ENCODE measurements around the gene XRN2.
A peak's percentile ranks its signal among the peaks of the same experiment; 100 is the strongest.

XRN2 gene

GRCh38 chr20:21391972-21392352 is 88.8 kb downstream of the XRN2 start:
- no peak overlapping the region for H3K4me3 ChIP-seq (ENCODE audit: low read depth, low read length)

GRCh38 chr20:21393166-21393565 is 90.0 kb downstream of the XRN2 start:
- H3K4me3 ChIP-seq (ENCODE audit: low read depth, low read length) = no peak overlapping the region
- TF ChIP-seq, protein P1, sequence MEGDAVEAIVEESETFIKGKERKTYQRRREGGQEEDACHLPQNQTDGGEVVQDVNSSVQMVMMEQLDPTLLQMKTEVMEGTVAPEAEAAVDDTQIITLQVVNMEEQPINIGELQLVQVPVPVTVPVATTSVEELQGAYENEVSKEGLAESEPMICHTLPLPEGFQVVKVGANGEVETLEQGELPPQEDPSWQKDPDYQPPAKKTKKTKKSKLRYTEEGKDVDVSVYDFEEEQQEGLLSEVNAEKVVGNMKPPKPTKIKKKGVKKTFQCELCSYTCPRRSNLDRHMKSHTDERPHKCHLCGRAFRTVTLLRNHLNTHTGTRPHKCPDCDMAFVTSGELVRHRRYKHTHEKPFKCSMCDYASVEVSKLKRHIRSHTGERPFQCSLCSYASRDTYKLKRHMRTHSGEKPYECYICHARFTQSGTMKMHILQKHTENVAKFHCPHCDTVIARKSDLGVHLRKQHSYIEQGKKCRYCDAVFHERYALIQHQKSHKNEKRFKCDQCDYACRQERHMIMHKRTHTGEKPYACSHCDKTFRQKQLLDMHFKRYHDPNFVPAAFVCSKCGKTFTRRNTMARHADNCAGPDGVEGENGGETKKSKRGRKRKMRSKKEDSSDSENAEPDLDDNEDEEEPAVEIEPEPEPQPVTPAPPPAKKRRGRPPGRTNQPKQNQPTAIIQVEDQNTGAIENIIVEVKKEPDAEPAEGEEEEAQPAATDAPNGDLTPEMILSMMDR (IDR thresholded peaks at IDR 0.05; ENCODE audit: borderline replicate concordance, insufficient read depth, low read depth, low read length) = no peak

More at GRCh38 chr20:21391972-21392352, 88.8 kb downstream of the XRN2 start:
- TF ChIP-seq, protein P1 (IDR thresholded peaks at IDR 0.05; ENCODE audit: borderline replicate concordance, insufficient read depth, low read depth, low read length) = no peak

DNA sequence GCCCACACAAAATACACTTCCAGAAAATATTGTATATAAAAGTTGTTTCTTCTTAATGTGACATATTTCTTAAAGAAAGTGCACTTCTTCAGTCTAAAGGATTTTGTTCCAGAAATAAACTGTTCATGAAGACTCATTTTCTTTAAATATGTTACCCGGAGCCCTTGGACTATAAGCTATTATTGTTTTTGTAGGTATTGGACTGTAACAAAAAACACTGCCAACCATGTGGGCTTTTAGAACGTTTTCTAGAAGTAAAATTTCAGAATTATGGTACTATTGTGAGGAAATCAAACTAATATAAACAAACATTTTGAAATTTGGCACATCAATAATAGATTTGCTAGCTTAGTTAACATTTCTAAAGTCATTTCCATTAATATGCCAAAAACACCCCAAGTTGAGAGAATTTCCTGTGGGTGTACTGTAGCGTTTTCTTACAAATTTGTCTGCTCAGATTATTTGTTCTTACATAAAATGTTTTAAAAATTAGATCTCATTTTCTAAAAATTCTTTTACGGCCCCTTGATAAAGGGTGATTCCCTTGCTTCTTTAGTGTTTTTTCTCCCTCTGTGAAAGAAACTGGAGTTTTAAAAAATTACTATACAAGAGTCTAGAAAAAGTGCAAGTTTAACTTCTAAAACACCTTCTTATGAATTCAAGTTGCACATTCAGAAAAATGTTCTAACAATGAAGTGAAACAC is 90.8 kb downstream of the XRN2 start:
- no peak overlapping the region for H3K4me3 ChIP-seq (ENCODE audit: low read depth, low read length)
- TF ChIP-seq, protein P1 (IDR thresholded peaks at IDR 0.05; ENCODE audit: borderline replicate concordance, insufficient read depth, low read depth, low read length) = no peak

- H3K4me3 ChIP-seq (ENCODE audit: low read depth, low read length) = no peak overlapping the region
- TF ChIP-seq, protein P1 (IDR thresholded peaks at IDR 0.05; ENCODE audit: borderline replicate concordance, insufficient read depth, low read depth, low read length) = no peak
Measured at GRCh38 chr20:21394551-21394950, 91.4 kb downstream of the XRN2 start.

DNA sequence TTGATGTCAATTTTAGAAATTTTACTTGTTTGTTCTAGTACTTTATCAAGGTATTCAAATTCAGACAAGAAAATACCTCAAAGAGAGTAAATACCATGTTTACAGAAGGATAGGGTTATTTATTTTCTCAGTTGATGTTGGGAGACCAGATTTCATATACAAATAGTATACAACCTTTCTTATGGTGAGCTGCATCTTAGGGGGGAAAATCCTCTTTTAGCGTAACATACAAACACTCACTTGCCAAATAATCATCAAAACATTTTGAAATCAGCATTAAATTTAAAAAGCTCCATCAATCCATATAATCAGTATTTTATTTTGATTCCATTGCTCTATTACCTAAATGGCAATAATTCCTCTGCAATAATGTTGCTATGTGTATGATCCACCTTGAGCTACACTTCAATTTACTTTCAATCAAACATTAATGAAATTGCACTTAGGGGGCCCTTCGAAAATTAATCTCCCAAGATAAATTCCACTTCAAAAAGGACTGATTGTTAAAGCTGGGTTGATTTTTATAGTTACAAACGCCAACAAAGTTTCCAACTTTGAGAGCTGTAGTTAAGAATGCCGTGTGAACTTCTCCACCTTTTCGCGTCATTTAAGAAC is 92.0 kb downstream of the XRN2 start:
- TF ChIP-seq, protein P1 (IDR thresholded peaks at IDR 0.05; ENCODE audit: borderline replicate concordance, insufficient read depth, low read depth, low read length) = no peak
- H3K4me3 ChIP-seq (ENCODE audit: low read depth, low read length) = no peak overlapping the region

DNA sequence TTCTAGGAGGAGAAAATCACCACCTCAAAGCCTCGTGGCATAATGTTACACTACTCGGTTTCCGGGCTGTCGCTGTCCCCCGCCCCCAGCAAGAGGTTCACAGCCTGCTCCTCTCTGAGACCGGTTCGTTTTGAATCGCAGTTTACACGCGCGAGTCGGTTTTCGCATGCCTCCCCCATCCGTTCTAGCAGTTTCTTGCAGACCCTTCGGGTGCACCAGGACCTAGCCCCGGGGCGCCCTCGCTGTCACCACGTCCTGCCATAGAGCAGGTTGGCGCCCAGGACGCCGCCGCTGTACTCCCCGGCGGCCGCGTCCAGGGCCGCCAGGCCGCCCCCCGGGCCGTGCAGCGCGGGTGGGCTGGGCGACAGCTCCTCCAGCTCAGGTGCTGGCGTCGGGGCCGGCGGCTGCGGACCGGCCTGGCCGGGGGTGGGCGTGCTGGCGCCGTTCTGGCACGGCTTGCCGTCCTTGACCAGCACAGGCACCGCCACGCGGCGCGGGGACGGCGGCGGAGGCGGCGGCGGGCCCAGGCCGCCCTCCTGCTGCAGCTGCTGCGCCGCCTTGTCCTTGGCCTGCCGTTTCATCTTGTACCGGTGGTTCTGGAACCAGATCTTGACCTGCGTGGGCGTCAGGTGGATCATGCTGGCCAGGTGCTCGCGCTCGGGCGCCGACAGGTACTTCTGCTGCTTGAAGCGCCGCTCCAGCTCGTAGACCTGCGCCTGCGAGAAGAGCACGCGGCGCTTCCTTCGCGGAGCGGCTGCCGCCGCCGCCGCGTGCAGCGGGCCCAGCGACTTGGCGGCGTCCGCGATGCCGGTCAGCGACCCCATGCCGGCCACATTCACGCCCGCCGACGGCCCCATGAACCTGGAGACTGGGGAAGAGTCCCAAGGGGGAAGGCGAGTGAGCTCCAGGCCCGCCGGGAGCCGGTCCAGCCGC is 92.8 kb downstream of the XRN2 start:
- TF ChIP-seq, protein P1 (IDR thresholded peaks at IDR 0.05; ENCODE audit: borderline replicate concordance, insufficient read depth, low read depth, low read length) = no peak
- peak overlapping the region; percentile 5 for H3K4me3 ChIP-seq (ENCODE audit: low read depth, low read length)
